Spleen (tissue), 7 donors: Measurements from ENCODE around the gene CALM3.

ENCODE experiments used
- POLR2A ChIP-seq, 3 donors: fragments of 450-650 bp; IDR thresholded peaks; one replicate each; pipeline ENCODE4 v1.5.1; 2017; ENCODE audit warnings: antibody characterized with exemption in 3 of 3, mild to moderate bottlenecking in 1 of 3
- POLR2AphosphoS5 ChIP-seq, 3 donors: sonication (generic); formaldehyde crosslinking; IDR thresholded peaks; one replicate each; pipeline ENCODE4 v1.5.1; 2017; ENCODE audit warnings: antibody characterized with exemption in 3 of 3
- TF ChIP-seq, protein P1 (sequence below), 11 experiments: fragments of 200-600 bp in 7 of 11; fragments of 450-650 bp in 4 of 11; sonication (generic) in 4 of 11; IDR thresholded peaks in 8 of 11; conservative IDR thresholded peaks in 3 of 11; 1 replicate in 7 of 11; 2 replicates in 4 of 11; pipeline versions ENCODE4 v1.4.0 to v1.8.0; 2016 to 2021; ENCODE audit warnings: antibody characterized with exemption in 11 of 11, inconsistent platforms in 4 of 11, mild to moderate bottlenecking in 1 of 11
- donor health status: DM: no; HTN: no; CAD: no; lungs with moderate emphysema.
- donor health status: DM: no; HTN: no; CAD: no.
- donor health status: DM: no; HTN: no; CAD: no.

DNA sequence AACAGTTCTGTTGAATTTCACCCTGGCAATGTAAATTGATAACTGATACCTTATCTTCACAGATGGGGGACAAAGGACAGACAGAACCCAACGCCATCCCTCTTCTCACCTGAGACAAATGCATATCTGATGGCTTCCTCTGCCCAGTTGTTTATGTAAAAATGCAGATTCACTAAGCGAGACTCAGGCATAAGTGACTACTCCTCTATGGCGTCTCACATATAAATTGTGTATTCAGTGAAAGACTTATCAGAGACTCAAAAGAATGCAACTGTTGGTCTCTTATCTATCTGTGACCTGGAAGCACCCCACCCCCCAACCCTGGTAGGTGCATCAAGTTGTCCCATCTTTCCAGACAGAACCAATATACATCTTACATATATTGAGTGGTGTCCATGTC, 13.3 kb upstream of the CALM3 start:
- TF ChIP-seq, protein P1, sequence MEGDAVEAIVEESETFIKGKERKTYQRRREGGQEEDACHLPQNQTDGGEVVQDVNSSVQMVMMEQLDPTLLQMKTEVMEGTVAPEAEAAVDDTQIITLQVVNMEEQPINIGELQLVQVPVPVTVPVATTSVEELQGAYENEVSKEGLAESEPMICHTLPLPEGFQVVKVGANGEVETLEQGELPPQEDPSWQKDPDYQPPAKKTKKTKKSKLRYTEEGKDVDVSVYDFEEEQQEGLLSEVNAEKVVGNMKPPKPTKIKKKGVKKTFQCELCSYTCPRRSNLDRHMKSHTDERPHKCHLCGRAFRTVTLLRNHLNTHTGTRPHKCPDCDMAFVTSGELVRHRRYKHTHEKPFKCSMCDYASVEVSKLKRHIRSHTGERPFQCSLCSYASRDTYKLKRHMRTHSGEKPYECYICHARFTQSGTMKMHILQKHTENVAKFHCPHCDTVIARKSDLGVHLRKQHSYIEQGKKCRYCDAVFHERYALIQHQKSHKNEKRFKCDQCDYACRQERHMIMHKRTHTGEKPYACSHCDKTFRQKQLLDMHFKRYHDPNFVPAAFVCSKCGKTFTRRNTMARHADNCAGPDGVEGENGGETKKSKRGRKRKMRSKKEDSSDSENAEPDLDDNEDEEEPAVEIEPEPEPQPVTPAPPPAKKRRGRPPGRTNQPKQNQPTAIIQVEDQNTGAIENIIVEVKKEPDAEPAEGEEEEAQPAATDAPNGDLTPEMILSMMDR (IDR thresholded peaks at IDR 0.05 in 8 of 11, conservative IDR thresholded peaks at IDR 0.05 in 3 of 11): no peak
- TF ChIP-seq POLR2A (IDR thresholded peaks at IDR 0.05) (no peak), POLR2AphosphoS5 (IDR thresholded peaks at IDR 0.05) (no peak)
